Astrocyte (in vitro differentiated cells and primary cell): ENCODE measurements around the gene BSG. TPM values are rescaled to one million over a fixed set of nuclear protein-coding genes. Genes with fewer than 3 reads are reported as not detected.
A peak's percentile ranks its signal among the peaks of the same experiment; 100 is the strongest.

Source experiments
- DNase-seq: peaks from one replicate; pipeline ENCODE4 v3.0.0-alpha.2; 2010; ENCODE audit warnings: low read depth
- FAIRE-seq: peaks from 2 replicates; lab custom pipeline; 2011; peaks lifted over from hg19 to GRCh38; lab: Jason Lieb, UNC
- H2AFZ ChIP-seq: 2 replicates; pipeline ENCODE4 v1.6.0; 2012; ENCODE audit warnings: low read depth, low read length, inconsistent platforms
- H3K27ac ChIP-seq: 2 replicates; pipeline ENCODE4 v1.5.1; 2011; ENCODE audit warnings: low read depth, low read length, inconsistent platforms
- H3K27me3 ChIP-seq: 2 replicates; pipeline ENCODE4 v1.6.0; 2011; ENCODE audit warnings: low read length, inconsistent platforms; ENCODE audit not compliant: insufficient read depth
- H3K36me3 ChIP-seq: 2 replicates; pipeline ENCODE4 v1.5.1; 2011; ENCODE audit warnings: low read length, inconsistent platforms; ENCODE audit not compliant: insufficient read depth
- H3K4me1 ChIP-seq: 2 replicates; pipeline ENCODE4 v1.5.1; 2011; ENCODE audit warnings: low read length, inconsistent platforms; ENCODE audit not compliant: insufficient read depth
- H3K4me2 ChIP-seq: 2 replicates; pipeline ENCODE4 v1.6.0; 2012; ENCODE audit warnings: low read length, inconsistent platforms
- H3K4me3 ChIP-seq: 2 replicates; pipeline ENCODE4 v1.5.1; 2011; ENCODE audit warnings: low read depth, mild to moderate bottlenecking, low read length, inconsistent platforms; ENCODE audit not compliant: insufficient read depth
- H3K79me2 ChIP-seq: 2 replicates; pipeline ENCODE4 v1.6.0; 2012; ENCODE audit warnings: mild to moderate bottlenecking, low read length, inconsistent platforms; ENCODE audit not compliant: insufficient read depth
- H3K9ac ChIP-seq: 2 replicates; pipeline ENCODE4 v1.6.0; 2012; ENCODE audit warnings: mild to moderate bottlenecking, low read length, inconsistent platforms
- H3K9me3 ChIP-seq: 2 replicates; pipeline ENCODE4 v1.5.1; 2012; ENCODE audit warnings: low read depth, mild to moderate bottlenecking, low read length, inconsistent platforms; ENCODE audit not compliant: insufficient read depth
- H4K20me1 ChIP-seq: 2 replicates; pipeline ENCODE4 v1.6.0; 2012; ENCODE audit warnings: low read length, inconsistent platforms; ENCODE audit not compliant: insufficient read depth
- H3K27ac Mint-ChIP-seq: one replicate; pipeline ENCODE4 v1.8.0; 2021; ENCODE audit warnings: mild to moderate bottlenecking, mixed read lengths; ENCODE audit not compliant: unreplicated experiment
- H3K27me3 Mint-ChIP-seq: one replicate; pipeline ENCODE4 v1.8.0; 2021; ENCODE audit warnings: low read depth, mixed read lengths; ENCODE audit not compliant: unreplicated experiment
- H3K36me3 Mint-ChIP-seq: one replicate; pipeline ENCODE4 v1.8.0; 2021; ENCODE audit warnings: low read depth, mixed read lengths; ENCODE audit not compliant: unreplicated experiment
- H3K4me1 Mint-ChIP-seq: one replicate; pipeline ENCODE4 v1.8.0; 2021; ENCODE audit warnings: low read depth, mixed read lengths; ENCODE audit not compliant: unreplicated experiment
- H3K4me3 Mint-ChIP-seq: one replicate; pipeline ENCODE4 v1.8.0; 2021; ENCODE audit warnings: mild to moderate bottlenecking, moderate library complexity, mixed read lengths; ENCODE audit not compliant: unreplicated experiment
- H3K9me3 Mint-ChIP-seq: one replicate; pipeline ENCODE4 v1.8.0; 2021; ENCODE audit warnings: mild to moderate bottlenecking, mixed read lengths; ENCODE audit not compliant: unreplicated experiment
- EZH2 ChIP-seq: IDR thresholded peaks from 2 replicates; pipeline ENCODE4 v1.6.1; 2012; ENCODE audit warnings: mild to moderate bottlenecking, low read length, inconsistent platforms; ENCODE audit not compliant: insufficient read depth
- total RNA-seq: library from RNA; stranded (reverse); gene quantifications from 2 replicates; pipeline ENCODE4 v1.2.1, GENCODE V29; 2021
- TF ChIP-seq, protein P1 (sequence below): IDR thresholded peaks from 2 replicates; pipeline ENCODE4 v1.5.1; 2011; ENCODE audit warnings: low read depth, mild to moderate bottlenecking, inconsistent platforms, low read length, moderate library complexity; ENCODE audit not compliant: insufficient read depth

The BSG gene
- total RNA-seq, 1 donor from 2014 or later, result 807 TPM

DNA sequence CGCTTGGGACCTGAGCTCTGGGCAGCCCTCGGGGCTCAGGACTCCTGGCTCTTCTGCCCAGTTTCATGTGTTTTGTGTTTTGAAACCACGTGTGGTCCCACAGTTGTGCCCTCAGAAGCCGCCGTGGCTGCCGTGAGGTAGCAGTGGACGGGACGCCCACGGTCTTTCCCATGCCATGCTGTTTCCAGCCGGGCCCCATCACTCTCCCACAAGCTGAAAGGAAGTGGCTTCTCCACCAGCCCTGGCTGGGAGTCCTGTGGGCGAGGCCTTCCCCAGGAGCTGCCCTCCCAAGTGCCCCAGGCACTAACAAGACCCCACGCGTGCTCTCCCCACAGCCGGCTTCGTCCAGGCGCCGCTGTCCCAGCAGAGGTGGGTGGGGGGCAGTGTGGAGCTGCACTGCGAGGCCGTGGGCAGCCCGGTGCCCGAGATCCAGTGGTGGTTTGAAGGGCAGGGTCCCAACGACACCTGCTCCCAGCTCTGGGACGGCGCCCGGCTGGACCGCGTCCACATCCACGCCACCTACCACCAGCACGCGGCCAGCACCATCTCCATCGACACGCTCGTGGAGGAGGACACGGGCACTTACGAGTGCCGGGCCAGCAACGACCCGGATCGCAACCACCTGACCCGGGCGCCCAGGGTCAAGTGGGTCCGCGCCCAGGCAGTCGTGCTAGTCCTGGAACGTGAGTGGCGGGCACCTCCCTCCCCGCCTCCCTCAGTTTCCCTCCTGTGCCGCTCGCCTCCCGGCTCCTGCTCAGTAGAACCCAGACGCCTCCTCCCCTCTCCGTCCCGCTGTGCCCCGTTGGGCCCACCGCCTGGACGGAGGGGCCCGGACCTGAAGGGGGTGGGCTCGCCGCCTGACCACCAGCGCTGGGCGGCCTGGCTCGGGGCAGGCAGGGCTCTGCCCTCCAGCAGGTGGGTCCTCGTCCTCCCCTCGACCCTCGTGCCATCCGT lies 5.3 kb downstream of the BSG start:
- Histone ChIP-seq H3K9ac (no peak overlapping the region), H3K9me3 (no peaks in the 10 kb centered on the region), H3K4me3 (no peak overlapping the region), H3K27ac (no peak overlapping the region), H3K27me3 (no peaks in the 10 kb centered on the region), H3K36me3 (peaks cover 3% of the 10 kb centered on the region), H3K4me2 (no peak overlapping the region), H3K4me1 (peaks cover 34% of the 10 kb centered on the region), H3K79me2 (peaks cover 87% of the 10 kb centered on the region), H2AFZ (no peak overlapping the region), H4K20me1 (peaks cover 88% of the 10 kb centered on the region)
- no peaks in the 10 kb centered on the region for H3K9me3 Mint-ChIP-seq
- H3K27ac Mint-ChIP-seq, result no peak overlapping the region
- FAIRE-seq (no peak), DNase-seq (no peak)
- no peak overlapping the region for H3K4me3 Mint-ChIP-seq
- peaks cover 1% of the 10 kb centered on the region for H3K36me3 Mint-ChIP-seq
- TF ChIP-seq, protein P1, sequence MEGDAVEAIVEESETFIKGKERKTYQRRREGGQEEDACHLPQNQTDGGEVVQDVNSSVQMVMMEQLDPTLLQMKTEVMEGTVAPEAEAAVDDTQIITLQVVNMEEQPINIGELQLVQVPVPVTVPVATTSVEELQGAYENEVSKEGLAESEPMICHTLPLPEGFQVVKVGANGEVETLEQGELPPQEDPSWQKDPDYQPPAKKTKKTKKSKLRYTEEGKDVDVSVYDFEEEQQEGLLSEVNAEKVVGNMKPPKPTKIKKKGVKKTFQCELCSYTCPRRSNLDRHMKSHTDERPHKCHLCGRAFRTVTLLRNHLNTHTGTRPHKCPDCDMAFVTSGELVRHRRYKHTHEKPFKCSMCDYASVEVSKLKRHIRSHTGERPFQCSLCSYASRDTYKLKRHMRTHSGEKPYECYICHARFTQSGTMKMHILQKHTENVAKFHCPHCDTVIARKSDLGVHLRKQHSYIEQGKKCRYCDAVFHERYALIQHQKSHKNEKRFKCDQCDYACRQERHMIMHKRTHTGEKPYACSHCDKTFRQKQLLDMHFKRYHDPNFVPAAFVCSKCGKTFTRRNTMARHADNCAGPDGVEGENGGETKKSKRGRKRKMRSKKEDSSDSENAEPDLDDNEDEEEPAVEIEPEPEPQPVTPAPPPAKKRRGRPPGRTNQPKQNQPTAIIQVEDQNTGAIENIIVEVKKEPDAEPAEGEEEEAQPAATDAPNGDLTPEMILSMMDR, result no peak
- no peak for TF ChIP-seq EZH2
- peaks cover 23% of the 10 kb centered on the region for H3K4me1 Mint-ChIP-seq
- no peaks in the 10 kb centered on the region for H3K27me3 Mint-ChIP-seq

DNA sequence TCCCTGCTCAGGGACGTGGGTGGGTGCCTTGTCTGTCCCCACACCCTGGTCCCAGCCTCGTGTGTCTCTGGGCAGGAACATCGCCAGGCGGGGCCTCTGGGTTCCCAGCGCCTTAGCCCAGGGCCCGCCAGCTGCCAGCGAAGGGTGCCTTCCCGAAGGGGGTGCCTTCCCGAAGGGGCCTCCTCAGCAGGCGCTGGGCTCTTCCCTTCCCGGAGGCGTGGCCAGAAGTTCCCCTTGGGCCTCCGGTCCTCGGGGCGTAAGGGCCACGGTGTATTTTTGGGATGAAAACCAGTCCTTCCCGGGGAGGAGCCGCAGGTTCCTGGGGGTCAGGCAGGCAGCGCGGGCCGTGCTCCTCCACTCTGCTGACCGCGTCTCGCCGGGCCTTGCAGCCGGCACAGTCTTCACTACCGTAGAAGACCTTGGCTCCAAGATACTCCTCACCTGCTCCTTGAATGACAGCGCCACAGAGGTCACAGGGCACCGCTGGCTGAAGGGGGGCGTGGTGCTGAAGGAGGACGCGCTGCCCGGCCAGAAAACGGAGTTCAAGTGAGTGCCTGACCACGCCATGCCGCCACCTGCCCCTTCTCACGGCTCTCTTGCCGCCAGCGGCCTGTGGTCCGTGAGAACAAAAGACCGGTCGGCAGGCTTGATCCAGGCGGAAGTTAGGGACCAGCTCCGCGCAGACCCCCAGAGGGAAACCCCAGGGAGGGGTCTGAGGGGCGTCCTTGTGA lies 6.9 kb downstream of the BSG start:
- H3K36me3 ChIP-seq, result peaks cover 5% of the 10 kb centered on the region
- Mint-ChIP-seq H3K9me3 (no peaks in the 10 kb centered on the region), H3K27ac (peak overlapping the region; percentile 34), H3K4me3 (no peak overlapping the region), H3K4me1 (peaks cover 30% of the 10 kb centered on the region), H3K36me3 (peaks cover 8% of the 10 kb centered on the region), H3K27me3 (no peaks in the 10 kb centered on the region)
- no peaks in the 10 kb centered on the region for H3K9me3 ChIP-seq
- H3K79me2 ChIP-seq, result peaks cover 72% of the 10 kb centered on the region
- H4K20me1 ChIP-seq, result peaks cover 91% of the 10 kb centered on the region
- H3K27me3 ChIP-seq, result no peaks in the 10 kb centered on the region
- no peak overlapping the region for H3K27ac ChIP-seq
- no peak overlapping the region for H3K9ac ChIP-seq
- H3K4me2 ChIP-seq, result no peak overlapping the region
- TF ChIP-seq EZH2, result no peak
- TF ChIP-seq, protein P1, result no peak
- FAIRE-seq (no peak), DNase-seq (no peak)
- H3K4me3 ChIP-seq, result no peak overlapping the region
- H3K4me1 ChIP-seq, result peaks cover 33% of the 10 kb centered on the region
- no peak overlapping the region for H2AFZ ChIP-seq
